HepG2 (cell line): ENCODE measurements around the gene TRPC6. TPM values are rescaled to one million over a fixed set of nuclear protein-coding genes. Genes with fewer than 3 reads are reported as not detected.

ENCODE experiments used
- ATAC-seq: fragments of 200-7000 bp; cut with Tn5 transposase; 3 replicates; pipeline ENCODE4 v1.9.1; 2020; ENCODE audit warnings: mild to moderate bottlenecking, moderate library complexity
- BruUV-seq: library from RNA; stranded (reverse); fragments of 400-500 nt; replicated peaks from 2 replicates; lab custom pipeline; 2021; lab: Mats Ljungman, UMichigan
- CTCF ChIA-PET: fragments of 300-600 bp; formaldehyde crosslinking; extraction: SDS; loops from one replicate; lab custom pipeline; 2021; ENCODE audit warnings: low total read pairs, inconsistent platforms, low intra/inter-chr PET ratio; lab: Yijun Ruan, JAX
- POLR2A ChIA-PET: fragments of 350-600 bp; sonication (Branson Sonifier 250); formaldehyde crosslinking; loops from one replicate; lab custom pipeline; 2020; ENCODE audit warnings: antibody characterized with exemption, inconsistent platforms; lab: Yijun Ruan, JAX
- DNase-seq: peaks from one replicate; pipeline ENCODE4 v3.0.0-alpha.2; 2015; ENCODE audit warnings: low spot score
- FAIRE-seq: peaks from 3 replicates; lab custom pipeline; 2011; peaks lifted over from hg19 to GRCh38; lab: Jason Lieb, UNC
- H2AFZ ChIP-seq: one replicate; pipeline ENCODE4 v1.6.1; 2011; ENCODE audit warnings: low read length, inconsistent platforms
- H3K27ac ChIP-seq: fragments of 300-600 bp; 3 replicates; pipeline ENCODE4 v1.8.0; 2011; ENCODE audit warnings: mixed run types, mild to moderate bottlenecking, mixed read lengths, low read length, inconsistent platforms; ENCODE audit not compliant: insufficient read depth; ENCODE audit errors: extremely low read length
- H3K27me3 ChIP-seq, 2 experiments: fragments of 200-600 bp in 1 of 2; 2 replicates in 1 of 2; 3 replicates in 1 of 2; pipeline versions ENCODE4 v1.6.0 to v1.8.0; 2011; ENCODE audit warnings: low read length in 2 of 2, mild to moderate bottlenecking in 2 of 2, moderate library complexity in 2 of 2, inconsistent platforms in 1 of 2; ENCODE audit not compliant: insufficient read depth in 2 of 2, control insufficient read depth in 1 of 2
- H3K36me3 ChIP-seq, 2 experiments: fragments of 200-600 bp in 1 of 2; replicated peaks in 1 of 2; 2 replicates in 1 of 2; 3 replicates in 1 of 2; pipeline versions ENCODE4 v1.5.1 to v1.8.0; 2011; ENCODE audit warnings: low read length in 2 of 2, inconsistent platforms in 1 of 2; ENCODE audit not compliant: insufficient read depth in 2 of 2, control insufficient read depth in 1 of 2
- H3K4me1 ChIP-seq: 2 replicates; pipeline ENCODE4 v1.5.1; 2012; ENCODE audit warnings: low read length, inconsistent platforms; ENCODE audit not compliant: insufficient read depth
- H3K4me2 ChIP-seq: 2 replicates; pipeline ENCODE4 v1.6.0; 2011; ENCODE audit warnings: low read depth, low read length, inconsistent platforms
- H3K4me3 ChIP-seq, 3 experiments: fragments of 200-600 bp in 1 of 3; sonication (generic), shearing (Covaris generic) in 1 of 3; replicated peaks in 1 of 3; 2 replicates each; pipeline ENCODE4 v1.5.1; 2011 to 2016; ENCODE audit warnings: low read length in 3 of 3, inconsistent platforms in 2 of 3, low read depth in 2 of 3, mild to moderate bottlenecking in 2 of 3, control low read depth in 1 of 3, mixed read lengths in 1 of 3; ENCODE audit not compliant: insufficient read depth in 1 of 3
- H3K79me2 ChIP-seq: one replicate; pipeline ENCODE4 v1.6.1; 2011; ENCODE audit warnings: low read length, inconsistent platforms; ENCODE audit not compliant: insufficient read depth
- H3K9ac ChIP-seq: 2 replicates; pipeline ENCODE4 v1.6.0; 2011; ENCODE audit warnings: mild to moderate bottlenecking, low read depth, low read length, inconsistent platforms; ENCODE audit not compliant: insufficient read depth
- H3K9me3 ChIP-seq: 2 replicates; pipeline ENCODE4 v1.5.1; 2012; ENCODE audit warnings: mild to moderate bottlenecking, low read length
- H4K20me1 ChIP-seq: 2 replicates; pipeline ENCODE4 v1.6.0; 2011; ENCODE audit warnings: inconsistent platforms, mild to moderate bottlenecking, low read length, moderate library complexity; ENCODE audit not compliant: insufficient read depth
- HDAC2 ChIP-seq: sonication (generic); formaldehyde crosslinking; IDR thresholded peaks from 2 replicates; pipeline ENCODE4 v1.4.0; 2020; ENCODE audit warnings: missing genetic modification reagents
- HNRNPH1 ChIP-seq: fragments of 200-400 bp; formaldehyde crosslinking; optimal IDR thresholded peaks from 2 replicates; pipeline ENCODE3; 2017; ENCODE audit warnings: mild to moderate bottlenecking, low read depth, low read length
- JUND ChIP-seq: sonication (generic); formaldehyde crosslinking; IDR thresholded peaks from 2 replicates; pipeline ENCODE4 v1.8.0; 2022; ENCODE audit warnings: mild to moderate bottlenecking, missing genetic modification reagents
- KLF9 ChIP-seq: IDR thresholded peaks from 2 replicates; pipeline ENCODE4 v1.6.1; 2016; ENCODE audit warnings: low read depth
- NFATC3 ChIP-seq: sonication (generic); formaldehyde crosslinking; IDR thresholded peaks from 2 replicates; pipeline ENCODE4 v1.5.1; 2020; ENCODE audit warnings: mild to moderate bottlenecking, missing genetic modification reagents
- RAD21 ChIP-seq: fragments of 450-650 bp; formaldehyde crosslinking; IDR thresholded peaks from 2 replicates; pipeline ENCODE4 v1.5.0; 2020; ENCODE audit warnings: mild to moderate bottlenecking
- SMC3 ChIP-seq: IDR thresholded peaks from 2 replicates; pipeline ENCODE4 v1.6.1; 2011; ENCODE audit warnings: low read length, improper control_type of control experiment
- STAG1 ChIP-seq: sonication (generic); formaldehyde crosslinking; IDR thresholded peaks from 2 replicates; pipeline ENCODE4 v1.4.0; 2020; ENCODE audit warnings: missing genetic modification reagents
- ZBTB7B ChIP-seq: sonication (generic); formaldehyde crosslinking; IDR thresholded peaks from 2 replicates; pipeline ENCODE4 v1.4.0; 2020; ENCODE audit warnings: missing genetic modification reagents
- ZNF343 ChIP-seq: sonication (generic); formaldehyde crosslinking; IDR thresholded peaks from 2 replicates; pipeline ENCODE4 v1.4.0; 2020; ENCODE audit warnings: mild to moderate bottlenecking, missing genetic modification reagents
- ZNF577 ChIP-seq: sonication (generic); formaldehyde crosslinking; IDR thresholded peaks from 2 replicates; pipeline ENCODE4 v1.4.0; 2020; ENCODE audit warnings: mild to moderate bottlenecking, low read depth, missing genetic modification reagents, borderline replicate concordance
- WGBS: methylation state at CpG from one replicate; pipeline ENCODE4 v1.1.6; 2017; ENCODE audit warnings: low lambda C conversion rate; 5-methylcytosine and 5-hydroxymethylcytosine counted together
- in situ Hi-C: cut with HindIII; loops from 2 replicates; pipeline ENCODE4 v1.10.0; 2017; ENCODE audit warnings: low pct_unique_long_range_greater_than_20kb; ENCODE audit not compliant: extremely low pct_ligation_motif_present
- intact Hi-C: fragments of 100-400 bp; cut with micrococcal nuclease; formaldehyde crosslinking; loops from one replicate; pipeline ENCODE4 v1.10.0; 2022; ENCODE audit not compliant: unreplicated experiment
- polyA plus RNA-seq, 8 experiments: library from polyadenylated mRNA; depleted of rRNA in 3 of 8; stranded (reverse) in 7 of 8; unstranded in 1 of 8; fragments of >200 nt; fragmentation: Illumina TruSeq in 4 of 8; extraction: Trizol in 4 of 8; gene quantifications; 2 replicates each; pipeline versions ENCODE4 v1.2.1 to v1.2.3, GENCODE V29; 2011 to 2016; ENCODE audit warnings: low read depth in 4 of 8, missing spikeins in 1 of 8, mixed read lengths in 1 of 8; ENCODE audit not compliant: insufficient read depth in 1 of 8
- total RNA-seq, 5 experiments: library from RNA; depleted of rRNA; stranded (reverse); fragments of >200 nt; fragmentation: Illumina TruSeq; extraction: Trizol; gene quantifications; 2 replicates each; pipeline ENCODE4 v1.2.3, GENCODE V29; 2016; ENCODE audit warnings: low read depth in 1 of 5
- TF ChIP-seq, protein P1 (sequence below): sonication (generic); formaldehyde crosslinking; IDR thresholded peaks from 2 replicates; pipeline ENCODE4 v1.9.0; 2021; ENCODE audit warnings: missing genetic modification reagents, mild to moderate bottlenecking, borderline replicate concordance
- TF ChIP-seq, protein P2 (sequence below): sonication (generic); formaldehyde crosslinking; IDR thresholded peaks from 2 replicates; pipeline ENCODE4 v1.5.0; 2020; ENCODE audit warnings: mild to moderate bottlenecking, missing genetic modification reagents, moderate library complexity

Gene TRPC6
- total and polyA plus RNA-seq, 2 of the 13 experiments (the other 11 are each of a cell fraction or from before 2014, with no cell fraction given) = not detected

DNA sequence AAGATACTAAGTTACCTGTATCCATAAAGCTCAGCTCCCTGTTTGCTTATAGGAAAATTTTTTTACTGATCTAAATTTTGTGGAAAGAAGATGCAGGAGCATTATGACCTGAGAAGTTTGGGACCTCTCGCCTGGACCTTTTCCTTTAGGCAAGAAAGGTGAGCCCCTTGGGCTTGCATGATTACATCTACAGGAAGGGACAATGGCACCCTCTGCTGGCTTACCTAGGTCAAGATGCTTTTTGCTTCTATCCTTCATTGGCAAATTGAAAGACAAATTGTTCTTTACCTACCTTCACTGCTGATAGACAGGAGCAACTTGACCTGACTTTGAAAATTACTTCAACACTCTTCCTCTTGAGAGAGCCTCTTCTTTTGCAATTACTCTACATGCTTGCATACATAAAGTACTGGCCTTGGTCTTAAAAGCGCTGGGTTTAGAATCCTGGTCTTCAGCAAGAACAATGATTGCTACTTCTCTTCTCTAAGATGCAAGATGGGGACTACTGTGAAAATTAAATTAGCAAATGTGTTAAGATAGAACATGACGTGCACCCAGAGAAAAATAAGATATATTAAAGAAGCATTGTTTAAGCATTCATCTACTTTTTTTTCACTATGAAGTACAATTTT is 147.2 kb downstream of the TRPC6 start:
- FAIRE-seq (peak; percentile 74), DNase-seq (peak; percentile 18), ATAC-seq (peak; percentile 66)
- TF ChIP-seq JUND (CRISPR knock-in tag) = no peak
- 0 out of 2 replicates have a peak, but pooled peaks have one; percentile 13 for TF ChIP-seq RAD21 (CRISPR knock-in tag)
- no peak for TF ChIP-seq KLF9 (CRISPR knock-in tag)
- peak; percentile 61 for TF ChIP-seq STAG1 (CRISPR knock-in tag)
- no peak for TF ChIP-seq HDAC2 (CRISPR knock-in tag)
- TF ChIP-seq ZBTB7B (CRISPR knock-in tag) = no peak
- TF ChIP-seq, protein P1, sequence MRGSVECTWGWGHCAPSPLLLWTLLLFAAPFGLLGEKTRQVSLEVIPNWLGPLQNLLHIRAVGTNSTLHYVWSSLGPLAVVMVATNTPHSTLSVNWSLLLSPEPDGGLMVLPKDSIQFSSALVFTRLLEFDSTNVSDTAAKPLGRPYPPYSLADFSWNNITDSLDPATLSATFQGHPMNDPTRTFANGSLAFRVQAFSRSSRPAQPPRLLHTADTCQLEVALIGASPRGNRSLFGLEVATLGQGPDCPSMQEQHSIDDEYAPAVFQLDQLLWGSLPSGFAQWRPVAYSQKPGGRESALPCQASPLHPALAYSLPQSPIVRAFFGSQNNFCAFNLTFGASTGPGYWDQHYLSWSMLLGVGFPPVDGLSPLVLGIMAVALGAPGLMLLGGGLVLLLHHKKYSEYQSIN = no peak
- TF ChIP-seq SMC3 = peak; percentile 47; the same call in 1 of the 2 replicates
- TF ChIP-seq HNRNPH1 = no peak
- TF ChIP-seq ZNF343 = no peak
- no peak for TF ChIP-seq NFATC3 (CRISPR knock-in tag)
- TF ChIP-seq, protein P2, sequence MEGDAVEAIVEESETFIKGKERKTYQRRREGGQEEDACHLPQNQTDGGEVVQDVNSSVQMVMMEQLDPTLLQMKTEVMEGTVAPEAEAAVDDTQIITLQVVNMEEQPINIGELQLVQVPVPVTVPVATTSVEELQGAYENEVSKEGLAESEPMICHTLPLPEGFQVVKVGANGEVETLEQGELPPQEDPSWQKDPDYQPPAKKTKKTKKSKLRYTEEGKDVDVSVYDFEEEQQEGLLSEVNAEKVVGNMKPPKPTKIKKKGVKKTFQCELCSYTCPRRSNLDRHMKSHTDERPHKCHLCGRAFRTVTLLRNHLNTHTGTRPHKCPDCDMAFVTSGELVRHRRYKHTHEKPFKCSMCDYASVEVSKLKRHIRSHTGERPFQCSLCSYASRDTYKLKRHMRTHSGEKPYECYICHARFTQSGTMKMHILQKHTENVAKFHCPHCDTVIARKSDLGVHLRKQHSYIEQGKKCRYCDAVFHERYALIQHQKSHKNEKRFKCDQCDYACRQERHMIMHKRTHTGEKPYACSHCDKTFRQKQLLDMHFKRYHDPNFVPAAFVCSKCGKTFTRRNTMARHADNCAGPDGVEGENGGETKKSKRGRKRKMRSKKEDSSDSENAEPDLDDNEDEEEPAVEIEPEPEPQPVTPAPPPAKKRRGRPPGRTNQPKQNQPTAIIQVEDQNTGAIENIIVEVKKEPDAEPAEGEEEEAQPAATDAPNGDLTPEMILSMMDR (CRISPR knock-in tag) = peak; percentile 73
- TF ChIP-seq ZNF577 (CRISPR knock-in tag) = no peak
- Histone ChIP-seq H2AFZ (no peak overlapping the region), H3K4me2 (no peak overlapping the region), H4K20me1 (no peaks in the 10 kb centered on the region), H3K27me3 (no peaks in the 10 kb centered on the region), H3K9me3 (no peaks in the 10 kb centered on the region), H3K9ac (no peak overlapping the region), H3K27ac (no peak overlapping the region), H3K79me2 (no peaks in the 10 kb centered on the region), H3K4me3 (no peak overlapping the region), H3K36me3 (no peaks in the 10 kb centered on the region), H3K4me1 (no peaks in the 10 kb centered on the region)
- BruUV-seq = no TSS peak
- intact Hi-C loops = no loop called here
- 16% methylated on average over 3 of the region's 3 CpGs for WGBS
- POLR2A ChIA-PET = no interaction called here
- CTCF ChIA-PET = no interaction called here
- in situ Hi-C loops = loop anchor here (25.0 kb wide), 1 partner anchor 576 kb away; no protein-coding TSS in a partner anchor
